HG03175 (cell line): ENCODE data around the gene CD200R1.
A peak's percentile ranks its signal among the peaks of the same experiment; 100 is the strongest.
"Not testable (repeated sequence)": the region's sequence is repeated elsewhere in the genome, so short reads cannot be mapped to it uniquely, and the experiment has no call there.

Experiments used
- ATAC-seq: cut with Tn5 transposase; IDR thresholded peaks from one replicate; pipeline ENCODE4 v1.9.1; 2021; ENCODE audit warnings: mild to moderate bottlenecking, moderate library complexity; ENCODE audit not compliant: unreplicated experiment

Gene CD200R1

DNA sequence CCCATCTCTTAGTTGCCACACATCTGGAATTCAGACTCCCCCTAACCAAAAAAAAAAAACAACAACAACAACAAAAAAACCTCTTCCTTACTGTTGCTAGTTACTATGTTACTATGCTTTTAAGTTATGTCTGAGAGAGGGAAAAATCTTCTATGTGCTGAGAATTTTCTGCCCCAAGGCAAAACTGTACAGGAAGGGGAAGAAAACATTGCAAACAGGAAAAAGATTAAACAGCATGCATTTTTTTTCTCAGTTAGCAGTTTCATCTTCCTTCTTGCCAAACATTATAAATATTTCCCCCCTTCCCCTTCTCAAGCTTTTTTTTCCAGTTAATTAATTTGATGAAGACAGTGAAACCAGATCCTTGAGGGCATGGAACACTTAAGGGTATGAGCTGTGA is 1.1 kb upstream of the CD200R1 start:
- no peak for ATAC-seq

DNA sequence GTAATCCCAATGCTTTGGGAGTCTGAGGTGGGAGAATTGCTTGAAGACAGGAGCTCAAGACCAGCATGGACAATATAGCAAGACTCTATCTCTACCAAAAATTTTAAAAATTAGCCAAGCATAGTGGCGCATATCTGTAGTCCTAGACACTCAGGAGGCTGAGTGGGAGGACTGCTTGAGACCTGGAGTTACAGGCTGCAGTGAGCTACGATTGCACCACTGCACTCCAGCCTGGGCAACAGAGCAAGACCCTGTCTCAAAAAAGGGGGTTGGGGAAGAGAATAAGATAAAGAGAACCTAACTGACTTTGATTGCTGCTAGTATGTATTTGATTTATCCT is 755 bp downstream of the CD200R1 start:
- ATAC-seq = peak; percentile 17

DNA sequence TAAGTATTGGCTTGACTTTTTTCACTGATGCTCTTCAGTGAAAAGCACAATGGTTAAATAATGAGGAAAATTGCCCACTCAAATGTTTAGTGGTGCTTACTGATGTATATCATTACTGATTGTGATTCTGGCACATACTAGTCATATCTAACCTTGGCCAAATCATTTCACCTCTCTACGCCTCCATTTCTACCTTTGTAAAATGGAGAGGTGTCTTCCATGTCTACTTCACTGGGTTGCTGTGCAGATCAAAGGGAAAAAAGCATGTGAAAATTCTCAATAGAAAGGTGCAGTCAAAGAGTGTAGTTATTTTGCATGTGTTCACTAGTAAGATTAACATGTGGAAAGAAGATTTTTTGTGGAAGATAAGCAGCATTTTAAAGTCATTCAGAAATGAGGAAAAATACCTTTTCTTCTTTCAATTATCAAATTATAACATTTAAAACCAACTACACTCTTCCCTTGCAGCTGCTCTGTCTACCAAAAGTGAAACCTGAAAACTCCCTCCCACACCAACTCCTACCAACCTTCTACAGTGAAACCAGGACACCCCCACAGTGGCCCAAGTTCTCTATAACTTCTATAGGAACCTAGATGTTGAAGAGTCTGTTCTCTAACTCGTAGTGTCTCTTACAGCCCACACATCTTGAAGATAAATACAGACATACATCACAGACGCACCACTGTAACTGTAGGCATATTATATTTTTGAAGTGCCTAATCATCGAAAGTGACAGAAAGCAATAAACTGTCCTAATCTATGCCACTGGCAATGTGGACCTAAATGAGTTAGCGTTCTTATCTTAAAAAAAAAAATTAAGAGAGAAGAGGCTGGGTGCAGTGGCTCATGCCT is 1.4 kb downstream of the CD200R1 start:
- ATAC-seq = peak; percentile 78

DNA sequence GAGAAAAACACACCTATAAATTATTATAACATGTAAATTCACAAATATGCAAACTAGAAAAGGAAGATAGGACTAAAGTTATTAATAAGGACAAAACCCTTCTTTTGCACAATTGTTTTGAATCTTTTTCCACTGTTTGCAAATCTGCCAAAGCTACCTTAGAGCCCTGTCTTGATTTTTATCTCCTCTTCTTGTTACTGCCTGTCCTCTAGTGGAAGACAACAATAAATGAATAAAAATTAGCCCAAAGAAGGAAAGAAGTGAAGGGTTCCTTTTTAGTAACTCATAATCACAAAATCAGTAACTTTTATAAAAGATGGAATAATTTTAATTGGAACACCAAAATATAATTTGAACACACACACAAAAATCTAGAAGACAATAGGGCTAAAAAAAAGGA is 2.7 kb downstream of the CD200R1 start:
- no peak for ATAC-seq

DNA sequence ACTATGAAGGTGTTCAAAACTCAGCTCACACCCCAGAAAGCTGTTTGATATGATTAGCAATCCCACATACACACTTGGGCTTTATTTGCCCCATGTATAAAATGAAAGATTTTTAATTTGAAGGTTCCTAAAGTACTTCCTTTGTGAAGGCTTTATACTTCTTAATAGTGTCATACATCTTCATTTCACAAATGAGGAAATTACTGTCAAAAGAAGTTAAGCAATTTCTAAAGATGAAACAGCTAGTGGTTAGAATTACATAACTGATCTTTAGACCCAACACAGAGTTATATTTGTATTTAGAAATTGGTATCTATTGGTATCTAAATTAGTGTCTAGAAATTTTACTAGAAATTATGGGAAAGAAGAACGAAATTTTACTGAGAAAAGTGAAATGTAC is 7.1 kb downstream of the CD200R1 start:
- no peak for ATAC-seq

DNA sequence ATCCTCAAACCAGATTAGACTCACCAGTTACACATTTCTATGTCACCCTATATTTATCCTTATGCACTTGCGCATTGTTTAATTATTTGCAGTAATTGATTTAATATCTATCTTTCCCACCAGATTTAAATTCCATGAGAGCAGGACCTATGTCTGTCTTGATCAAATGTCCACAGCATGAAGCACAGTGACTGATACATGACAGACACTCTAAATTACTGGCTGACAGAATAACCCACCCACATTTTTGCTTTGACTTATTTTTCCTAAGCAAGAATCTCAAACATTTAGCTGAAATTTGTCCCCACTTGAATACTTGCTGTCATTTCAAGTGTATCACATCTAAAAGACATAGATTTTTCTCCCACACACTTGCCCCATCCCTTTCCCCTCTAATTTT is 7.5 kb downstream of the CD200R1 start:
- ATAC-seq = no peak

DNA sequence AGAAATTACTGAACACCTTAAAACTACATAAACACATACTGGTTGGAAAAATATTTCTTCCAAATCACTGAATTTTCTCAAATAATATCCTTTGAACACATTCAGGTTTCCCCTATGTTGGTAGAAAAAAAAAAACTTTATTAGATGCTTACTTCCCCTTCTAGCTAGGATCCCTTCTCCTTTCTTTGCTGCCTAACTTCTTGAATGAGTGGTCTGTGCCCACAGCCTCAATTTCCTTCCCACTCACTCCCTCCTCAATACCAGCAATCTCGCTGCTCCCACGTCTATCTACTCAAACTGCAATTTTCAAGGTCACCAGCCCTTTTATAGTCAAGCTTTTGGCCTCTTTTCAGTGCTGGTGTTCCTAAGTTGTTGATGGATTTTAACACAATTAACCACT is 8.3 kb downstream of the CD200R1 start:
- ATAC-seq = no peak

DNA sequence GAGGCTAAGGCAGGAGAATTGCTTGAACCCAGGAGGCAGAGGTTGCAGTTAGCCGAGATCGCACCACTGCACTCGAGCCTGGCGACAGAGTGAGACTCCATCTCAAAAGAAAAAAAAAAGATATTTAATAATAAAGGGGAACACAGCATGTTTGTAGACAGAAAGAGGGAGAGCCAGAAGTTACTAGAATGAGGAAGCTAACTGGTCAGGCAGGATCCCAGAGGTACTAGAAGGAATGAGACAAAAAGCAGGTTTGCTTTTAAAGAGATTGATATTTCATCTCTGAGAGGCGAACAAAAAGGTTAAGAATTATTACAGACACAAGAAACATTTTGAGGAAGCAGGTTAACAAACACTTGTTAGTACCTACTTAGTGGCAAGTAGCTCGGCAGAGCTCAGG is 9.2 kb downstream of the CD200R1 start:
- no peak for ATAC-seq

DNA sequence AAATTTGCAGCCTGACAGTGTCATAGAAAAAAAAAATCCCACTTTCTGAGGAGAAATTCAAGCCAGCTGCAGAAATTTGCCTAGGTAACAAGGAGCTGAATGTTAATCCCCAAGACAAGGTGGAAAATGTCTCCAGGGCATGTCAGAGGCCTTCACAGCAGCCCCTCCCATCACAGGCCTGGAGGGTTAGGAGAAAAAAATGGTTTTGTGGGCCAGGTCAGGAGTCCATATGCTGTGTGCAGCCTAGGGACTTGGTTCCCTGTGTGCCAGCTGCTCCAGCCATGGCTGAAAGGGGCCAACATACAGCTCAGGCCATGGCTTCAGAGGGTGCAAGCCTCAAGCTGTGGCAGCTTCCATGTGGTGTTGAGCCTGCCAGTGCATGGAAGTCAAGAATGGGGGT is 11.2 kb downstream of the CD200R1 start:
- no peak for ATAC-seq

DNA sequence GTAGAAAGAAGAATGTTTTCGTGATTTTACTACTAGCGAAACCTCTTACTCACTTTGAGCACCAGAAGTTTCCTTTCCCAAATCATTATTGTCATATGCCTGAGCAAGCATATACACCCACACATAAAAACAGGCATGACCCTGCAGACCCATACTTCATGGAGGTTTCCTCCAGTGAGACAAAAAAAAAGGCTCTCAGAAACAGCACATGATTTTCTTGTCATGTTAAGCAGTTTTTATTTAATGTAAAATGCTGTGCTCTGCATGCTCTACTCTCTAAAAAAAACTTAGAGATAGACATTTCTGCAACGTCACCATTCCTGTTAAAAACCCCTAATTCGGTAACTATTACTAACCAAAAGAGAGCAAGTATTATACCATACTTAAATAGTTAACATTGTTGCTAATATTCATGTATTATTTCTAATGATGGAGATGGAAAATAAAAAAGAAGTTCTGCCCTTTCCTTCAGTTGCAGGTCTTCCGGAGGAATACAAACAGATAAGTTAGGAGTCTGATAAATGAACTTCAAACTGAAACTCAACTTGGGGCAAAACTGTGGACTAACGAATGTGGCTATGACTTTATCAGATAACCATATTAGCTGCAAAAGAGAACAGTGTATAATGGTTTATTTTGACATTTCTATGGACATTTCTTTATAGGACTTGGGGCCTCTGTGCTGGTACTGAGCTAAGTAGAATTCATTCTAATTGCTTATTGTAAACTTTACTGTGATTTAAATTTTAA is 15.9 kb downstream of the CD200R1 start:
- ATAC-seq = no peak

DNA sequence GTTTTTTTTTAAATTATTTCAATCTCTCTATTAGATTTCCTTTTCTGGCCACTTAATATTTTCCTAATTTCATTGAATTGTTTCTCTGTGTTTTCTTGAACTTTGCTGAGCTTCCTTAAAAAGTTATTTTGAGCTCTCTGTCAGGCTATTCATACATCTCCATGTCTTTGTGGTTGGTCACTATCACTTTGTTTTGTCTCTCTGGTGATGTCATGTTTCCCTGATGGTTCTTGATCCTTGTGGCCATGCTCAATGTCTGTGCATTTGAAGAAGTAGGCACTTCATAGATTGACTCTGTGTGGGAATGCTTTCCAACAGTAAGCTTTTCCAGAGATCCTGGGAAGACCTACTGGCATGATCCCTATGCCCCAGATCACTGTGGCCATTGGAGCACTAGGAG is 18.6 kb downstream of the CD200R1 start:
- no peak for ATAC-seq

DNA sequence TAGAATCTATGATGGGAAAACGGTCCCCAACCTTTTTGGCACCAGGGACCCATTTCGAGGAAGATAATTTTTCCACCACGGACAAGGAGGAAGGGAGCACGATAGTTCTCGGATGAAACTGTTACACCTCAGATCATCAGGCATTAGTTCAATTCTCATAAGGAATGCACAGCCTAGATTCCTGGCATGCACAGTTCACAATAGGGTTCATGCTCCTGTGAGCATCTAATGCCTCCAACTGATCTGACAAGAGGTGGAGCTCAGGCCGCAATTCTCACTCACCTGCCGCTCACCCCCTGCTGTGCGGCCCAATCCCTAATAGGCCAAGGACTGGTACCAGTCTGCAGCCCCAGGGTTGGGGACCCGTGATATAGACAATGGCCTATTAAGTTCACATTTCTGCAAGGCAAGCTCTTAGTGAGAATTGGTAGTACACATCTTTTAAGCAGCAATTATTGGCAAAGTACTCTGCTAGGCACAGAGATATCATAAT is 26.5 kb downstream of the CD200R1 start:
- ATAC-seq = no peak

DNA sequence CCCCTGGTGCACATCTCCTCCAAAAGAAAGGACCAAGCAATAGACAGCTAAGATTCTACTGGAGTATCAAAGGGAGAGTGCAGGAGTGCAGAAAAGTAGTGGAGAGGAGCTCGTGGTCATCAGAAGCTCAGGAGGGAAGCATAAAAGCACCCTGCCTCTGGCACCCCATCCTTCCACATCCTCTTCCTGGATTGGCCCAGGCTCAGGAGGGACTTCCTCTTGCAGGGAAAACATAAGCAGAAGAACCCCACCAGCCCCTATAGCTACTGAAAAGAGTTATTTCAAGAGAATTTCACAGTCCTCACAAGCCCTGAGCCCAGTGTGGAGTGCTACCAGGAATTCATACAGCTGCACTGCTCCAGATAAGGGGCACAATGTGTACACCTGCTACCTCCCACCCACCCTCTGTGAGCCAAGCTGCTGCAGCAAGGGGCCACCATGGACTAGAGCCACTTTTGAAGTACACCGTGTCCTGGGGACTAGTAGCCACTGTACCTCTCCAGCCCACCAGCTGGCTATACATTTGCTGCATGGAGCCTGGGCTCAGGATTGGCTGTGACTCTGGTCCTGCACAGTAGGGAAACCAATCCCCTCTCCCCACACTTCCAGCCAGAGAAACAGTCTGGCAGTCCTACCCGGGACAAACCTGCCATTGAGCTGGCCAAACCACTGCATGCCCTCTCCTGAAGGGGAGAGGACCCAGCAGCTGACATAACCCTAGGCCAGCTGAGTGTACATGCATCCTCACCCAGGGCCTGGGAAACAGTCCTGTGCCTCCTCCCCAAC is 43.0 kb downstream of the CD200R1 start:
- no peak for ATAC-seq

DNA sequence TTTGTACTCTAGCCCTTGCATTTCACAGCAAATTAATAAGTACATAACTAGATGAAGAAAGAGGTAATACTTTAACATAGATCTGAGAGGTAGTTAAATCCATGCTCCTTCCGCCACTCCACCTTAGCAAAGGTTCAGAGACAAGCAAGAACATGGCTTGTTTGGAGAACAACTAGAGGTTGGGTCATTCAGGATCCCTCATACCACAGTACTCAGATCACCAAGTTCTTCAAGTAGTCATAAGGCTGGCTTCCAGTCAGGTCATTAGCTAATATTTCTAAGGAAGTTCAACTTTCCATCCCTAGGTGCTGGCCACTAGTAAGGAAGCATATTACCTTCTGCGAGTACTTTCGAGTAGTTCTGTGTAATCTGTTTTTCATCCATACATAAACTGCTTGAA is 44.1 kb downstream of the CD200R1 start:
- no peak for ATAC-seq

DNA sequence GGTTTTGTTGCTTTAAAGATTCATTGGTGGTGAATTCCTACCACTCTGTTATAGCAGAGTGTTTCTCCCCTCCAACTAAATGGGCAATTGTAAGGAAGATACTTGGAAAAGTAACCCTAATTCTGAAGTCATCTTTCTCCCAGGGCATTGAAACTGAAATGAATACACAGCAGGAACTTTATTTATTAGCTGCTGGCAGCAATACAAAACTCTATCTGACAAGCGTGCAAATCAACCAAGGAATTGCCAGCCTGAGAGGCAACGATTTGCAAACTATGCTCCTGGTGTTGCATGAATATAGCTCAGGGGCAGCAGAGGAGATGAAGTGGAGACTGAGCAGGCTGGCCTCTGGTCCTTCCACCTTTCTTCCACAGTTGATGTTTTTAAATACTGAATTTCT is 48.9 kb downstream of the CD200R1 start:
- no peak for ATAC-seq

DNA sequence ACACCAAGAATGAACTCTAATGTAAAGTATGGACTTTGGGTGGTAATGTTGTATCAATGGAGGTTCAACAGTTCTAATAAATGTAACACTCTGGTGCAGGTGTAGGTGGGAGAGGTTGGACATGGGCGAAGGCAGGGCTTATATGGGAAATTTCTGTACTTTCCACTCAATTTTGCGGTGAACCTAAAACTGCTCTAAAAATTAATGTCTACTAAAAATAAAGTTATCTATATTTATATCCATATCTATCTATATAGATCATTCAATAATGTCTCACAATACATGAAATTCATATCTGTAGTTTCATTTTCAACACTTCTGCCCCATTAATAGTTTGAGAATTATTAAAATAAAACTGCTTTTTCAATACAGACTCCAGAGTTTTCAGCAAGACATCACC is 49.3 kb downstream of the CD200R1 start:
- ATAC-seq = no peak

DNA sequence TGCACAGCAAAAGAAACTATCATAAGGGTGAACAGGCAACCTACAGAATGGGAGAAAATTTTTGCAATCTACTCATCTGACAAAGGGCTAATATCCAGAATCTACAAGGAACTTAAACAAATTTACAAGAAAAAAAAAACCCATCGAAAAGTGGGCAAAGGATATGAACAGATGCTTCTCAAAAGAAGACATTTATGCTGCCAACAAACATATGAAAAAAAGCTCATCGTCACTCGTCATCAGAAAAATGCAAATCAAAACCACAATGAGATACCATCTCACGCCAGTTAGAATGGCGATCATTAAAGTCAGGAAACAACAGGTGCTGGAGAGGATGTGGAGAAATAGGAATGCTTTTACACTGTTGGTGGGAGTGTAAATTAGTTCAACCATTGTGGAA is 55.4 kb downstream of the CD200R1 start:
- ATAC-seq = not testable (repeated sequence)

DNA sequence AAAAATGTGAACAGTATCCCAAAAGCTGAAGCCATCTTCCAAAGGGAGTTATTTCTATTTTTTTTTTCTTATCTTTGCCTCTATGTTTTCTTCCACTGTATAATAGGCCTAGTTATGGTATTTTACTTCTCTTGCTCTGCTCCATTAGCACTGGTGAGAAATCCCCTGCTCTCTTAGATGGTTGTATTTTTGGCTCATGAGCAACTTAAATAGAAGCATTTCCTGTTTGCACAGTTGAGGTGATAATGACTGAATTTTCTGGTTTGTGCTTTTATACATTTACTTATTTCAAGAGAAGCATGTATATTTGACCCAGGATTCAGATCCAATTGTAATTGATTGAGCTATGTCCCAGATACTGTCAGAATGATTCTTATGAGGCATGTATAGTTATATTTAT is 66.7 kb downstream of the CD200R1 start:
- peak; percentile 97 for ATAC-seq

DNA sequence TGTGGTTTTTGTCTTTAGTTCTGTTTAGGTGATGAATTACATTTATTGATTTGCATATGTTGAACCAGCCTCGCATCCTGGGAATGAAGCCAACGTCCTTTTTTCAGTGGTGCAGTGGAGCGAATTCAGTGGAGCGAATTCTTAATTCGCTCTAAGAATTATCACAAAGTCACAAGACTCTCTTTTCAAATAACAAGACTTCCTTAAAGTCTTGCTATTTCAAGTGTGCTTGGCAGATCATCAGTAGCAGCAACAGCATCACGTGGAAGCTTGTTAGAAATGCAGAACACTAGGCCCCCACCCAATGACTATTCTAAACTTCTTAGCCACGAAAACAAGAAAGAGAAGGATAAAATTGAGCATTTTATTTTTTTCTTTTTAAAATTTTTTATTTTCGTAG is 70.1 kb downstream of the CD200R1 start:
- no peak for ATAC-seq

DNA sequence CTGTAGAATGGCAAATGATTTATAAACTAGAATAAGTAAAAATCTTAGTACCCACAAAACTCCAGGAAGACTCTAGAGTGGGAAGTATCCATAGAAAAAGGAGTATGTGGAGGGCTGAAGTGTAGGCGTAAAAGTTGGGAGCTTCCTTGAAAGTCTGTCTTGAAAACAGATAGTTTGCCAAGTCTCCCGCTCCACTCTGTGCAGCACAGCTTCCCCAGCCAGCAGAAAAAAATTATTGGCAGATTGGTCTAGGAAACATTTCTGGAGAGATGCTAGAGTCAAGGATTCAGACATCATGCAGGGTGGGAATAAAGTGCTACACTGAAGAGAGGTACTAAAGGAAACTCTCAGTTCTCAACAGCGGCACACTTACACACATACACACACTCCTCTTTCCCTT is 74.8 kb downstream of the CD200R1 start:
- ATAC-seq = no peak

DNA sequence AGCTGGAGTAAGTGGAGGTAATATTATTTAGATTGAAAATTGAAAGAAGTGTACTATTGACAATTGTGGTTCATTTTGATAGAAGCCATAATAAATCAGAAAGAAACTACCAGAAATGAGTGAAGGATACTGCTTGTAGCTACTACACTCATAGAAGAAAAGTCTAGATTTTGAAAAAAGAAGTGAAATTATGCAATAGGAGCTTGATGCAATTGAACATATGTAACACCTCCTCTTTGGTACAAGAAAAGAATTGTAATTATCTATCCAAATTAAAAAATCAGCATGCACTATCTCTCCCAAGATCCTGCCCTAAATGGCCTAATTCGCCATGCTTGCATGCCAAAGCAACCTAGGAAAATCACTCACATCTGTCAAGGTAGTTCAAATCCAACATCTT is 77.1 kb downstream of the CD200R1 start:
- ATAC-seq = no peak

DNA sequence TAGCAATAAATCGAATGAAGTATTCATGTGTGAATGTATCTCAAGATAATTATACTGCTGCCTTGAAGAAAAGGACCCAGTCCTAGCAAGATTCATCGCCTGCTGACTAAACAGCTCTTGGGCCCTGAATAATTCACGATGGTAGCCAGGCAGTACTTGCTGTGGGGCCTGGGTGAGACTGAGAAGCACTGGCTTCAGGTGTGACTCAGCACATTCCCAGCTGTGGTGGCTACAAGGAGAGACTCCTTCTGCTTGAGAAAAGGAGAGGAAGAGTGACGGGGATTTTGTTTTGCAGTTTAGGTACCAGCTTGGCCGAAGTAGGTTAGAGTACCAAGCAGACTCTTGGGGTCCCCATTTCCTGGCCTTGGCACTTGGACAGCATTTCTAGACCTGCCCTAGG is 80.6 kb downstream of the CD200R1 start:
- ATAC-seq = no peak
